H54 (cell line): ENCODE measurements around the gene TFR2.

Experiments
- DNase-seq: peaks from one replicate; pipeline ENCODE4 v3.0.0; 2011; ENCODE audit warnings: low spot score, mixed read lengths; ENCODE audit not compliant: insufficient read length
- FAIRE-seq: peaks from 3 replicates; lab custom pipeline; 2011; peaks lifted over from hg19 to GRCh38; lab: Jason Lieb, UNC
- POLR2A ChIP-seq: IDR thresholded peaks from 2 replicates; pipeline ENCODE4 v1.6.1; 2011; ENCODE audit warnings: low read depth, mild to moderate bottlenecking, low read length

TFR2 gene

DNA sequence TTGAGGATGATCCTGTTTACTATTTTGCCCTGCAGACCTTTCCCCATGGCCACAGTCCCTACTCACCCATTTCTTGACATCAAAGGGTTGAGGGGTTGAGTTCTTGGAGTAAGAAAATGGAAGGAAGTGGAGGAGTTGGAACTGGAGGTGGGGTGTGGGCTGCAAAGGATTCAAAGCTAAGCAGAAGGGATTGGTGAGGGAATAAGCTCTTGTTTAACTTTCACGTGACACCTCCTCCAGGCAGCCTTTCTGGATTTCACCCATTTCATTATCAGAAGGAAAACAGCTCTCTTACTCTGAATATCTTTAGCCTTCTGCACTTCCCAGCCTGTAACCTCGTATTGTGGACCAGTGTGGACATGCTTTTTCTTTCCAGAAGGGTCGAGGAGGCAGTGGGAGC is 15.3 kb downstream of the TFR2 start:
- TF ChIP-seq POLR2A, result no peak
- DNase-seq (no peak), FAIRE-seq (no peak)

DNA sequence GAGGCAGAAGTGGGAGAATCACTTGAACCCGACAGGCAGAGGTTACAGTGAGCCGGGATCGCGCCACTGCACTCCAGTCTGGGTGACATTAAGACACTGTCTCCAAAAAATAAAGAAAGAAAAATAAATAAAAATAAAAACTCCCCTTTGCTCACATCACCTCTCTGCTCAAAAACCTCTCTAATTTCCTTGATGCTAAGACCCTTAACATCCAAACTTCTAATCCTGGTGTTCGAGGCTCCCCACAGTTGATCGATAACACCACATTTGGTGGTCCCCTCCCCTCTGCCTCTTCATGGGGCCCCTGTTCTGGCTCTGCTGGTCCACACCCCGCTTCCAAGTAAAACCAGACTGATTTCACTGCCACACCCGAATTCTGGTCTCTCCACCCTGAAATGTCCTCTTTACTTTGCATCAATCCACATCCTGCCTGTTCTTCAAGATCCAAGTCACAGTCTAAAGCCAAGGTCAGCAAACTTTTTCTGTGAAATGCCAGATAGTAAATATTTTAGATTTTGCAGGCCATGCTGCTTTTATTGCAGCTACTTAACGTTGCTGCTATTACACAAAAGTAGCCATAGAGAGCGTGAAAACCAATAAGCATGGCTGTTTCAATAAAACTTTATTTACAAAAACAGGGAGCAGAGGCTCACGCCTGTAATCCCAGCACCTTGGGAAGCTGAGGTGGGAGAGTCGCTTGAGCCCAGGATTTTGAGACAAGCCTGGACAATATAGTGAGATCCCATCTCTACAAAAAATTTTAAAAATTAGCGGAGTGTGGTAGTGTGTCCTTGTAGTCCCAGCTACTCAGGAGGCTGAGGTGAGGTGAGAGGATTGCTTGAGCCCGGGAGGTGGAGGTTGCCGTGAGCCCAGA is 17.2 kb downstream of the TFR2 start:
- FAIRE-seq (no peak), DNase-seq (no peak)
- TF ChIP-seq POLR2A, result no peak

DNA sequence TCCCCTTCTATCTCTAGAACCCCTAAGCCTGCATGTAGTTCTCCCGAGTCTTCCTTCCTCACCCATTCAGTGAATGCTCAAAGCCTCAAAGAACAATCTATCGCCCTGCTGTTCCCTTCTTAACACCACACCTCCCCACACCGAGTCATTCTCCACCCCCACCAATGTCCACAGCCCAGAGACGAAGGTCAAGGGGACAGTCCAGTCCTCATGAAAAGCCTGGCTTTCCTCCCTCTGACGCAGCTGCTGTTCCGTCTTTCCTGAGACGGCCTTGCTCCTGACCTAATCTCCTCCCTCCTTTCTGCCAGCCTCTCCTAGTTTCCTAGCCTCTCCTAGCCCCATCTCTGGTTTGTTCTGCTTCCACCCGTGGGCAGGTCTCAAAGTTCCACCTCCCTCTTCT is 19.8 kb downstream of the TFR2 start:
- TF ChIP-seq POLR2A, result no peak
- no peak for DNase-seq
- no peak for FAIRE-seq

DNA sequence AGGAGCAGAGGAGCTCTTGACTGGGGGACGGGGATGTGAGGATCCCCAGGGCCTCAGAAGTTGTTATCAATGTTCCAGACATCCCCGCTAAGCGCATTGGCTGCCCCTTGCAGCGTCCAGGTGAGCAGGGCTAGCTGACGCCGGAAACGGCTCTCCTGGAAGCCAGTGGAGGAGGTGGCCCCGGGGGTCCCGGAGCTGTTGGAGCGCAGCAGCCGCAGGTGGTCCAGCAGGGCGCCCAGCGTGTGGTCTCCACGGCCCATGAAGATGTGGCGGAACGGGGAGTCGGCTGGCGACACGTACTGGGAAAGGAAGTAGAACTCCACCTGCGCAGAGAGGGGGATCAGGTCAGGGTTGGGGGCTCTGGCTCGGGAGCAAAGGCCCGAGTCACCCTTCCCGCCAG is 20.5 kb downstream of the TFR2 start:
- FAIRE-seq (no peak), DNase-seq (no peak)
- no peak for TF ChIP-seq POLR2A

DNA sequence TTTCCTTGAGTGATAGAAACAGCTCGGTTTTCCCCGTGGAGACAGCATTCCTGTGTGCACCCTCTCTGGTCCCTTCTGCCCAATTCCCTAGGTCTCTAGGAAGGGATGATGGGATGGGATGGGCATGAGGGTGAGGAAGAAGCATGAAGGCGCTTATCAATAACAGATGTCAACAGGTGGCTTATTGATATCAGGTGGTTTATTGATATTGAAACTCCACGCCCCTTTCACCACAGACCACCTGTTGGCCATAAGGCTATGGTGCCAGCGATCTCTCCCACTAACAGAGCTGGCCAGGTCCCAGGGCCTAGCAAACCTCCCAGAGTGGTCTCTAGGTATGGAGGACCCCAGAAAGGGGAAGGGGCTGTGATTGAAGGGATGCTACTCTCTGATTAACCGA is 21.1 kb downstream of the TFR2 start:
- FAIRE-seq, result no peak
- DNase-seq, result no peak
- no peak for TF ChIP-seq POLR2A

DNA sequence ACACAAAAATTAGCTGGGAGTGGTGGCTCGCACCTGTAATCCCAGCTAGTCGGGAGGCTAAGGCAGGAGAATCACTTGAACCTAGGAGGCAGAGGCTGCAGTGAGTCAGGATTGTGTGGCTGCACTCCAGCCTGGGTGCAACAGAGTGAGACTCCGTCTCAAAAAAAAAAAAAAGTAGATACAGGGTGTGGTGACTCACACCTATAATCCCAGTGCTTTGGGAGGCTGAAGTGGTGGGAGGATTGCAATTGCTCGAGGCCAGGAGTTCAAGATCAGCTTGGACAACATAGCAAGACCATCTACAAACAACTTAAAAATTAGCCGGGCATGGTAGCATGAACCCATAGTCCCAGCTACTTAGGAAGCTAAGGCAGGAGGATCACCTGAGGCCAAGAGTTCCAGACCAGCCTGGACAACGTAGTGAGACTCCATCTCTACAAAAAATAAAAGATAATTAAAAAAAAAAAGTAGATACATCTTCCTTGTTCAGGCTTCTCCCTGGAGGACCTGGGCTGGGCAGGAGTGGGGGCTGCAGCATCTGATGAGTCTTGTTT is 27.0 kb downstream of the TFR2 start:
- no peak for FAIRE-seq
- TF ChIP-seq POLR2A, result no peak
- no peak for DNase-seq

DNA sequence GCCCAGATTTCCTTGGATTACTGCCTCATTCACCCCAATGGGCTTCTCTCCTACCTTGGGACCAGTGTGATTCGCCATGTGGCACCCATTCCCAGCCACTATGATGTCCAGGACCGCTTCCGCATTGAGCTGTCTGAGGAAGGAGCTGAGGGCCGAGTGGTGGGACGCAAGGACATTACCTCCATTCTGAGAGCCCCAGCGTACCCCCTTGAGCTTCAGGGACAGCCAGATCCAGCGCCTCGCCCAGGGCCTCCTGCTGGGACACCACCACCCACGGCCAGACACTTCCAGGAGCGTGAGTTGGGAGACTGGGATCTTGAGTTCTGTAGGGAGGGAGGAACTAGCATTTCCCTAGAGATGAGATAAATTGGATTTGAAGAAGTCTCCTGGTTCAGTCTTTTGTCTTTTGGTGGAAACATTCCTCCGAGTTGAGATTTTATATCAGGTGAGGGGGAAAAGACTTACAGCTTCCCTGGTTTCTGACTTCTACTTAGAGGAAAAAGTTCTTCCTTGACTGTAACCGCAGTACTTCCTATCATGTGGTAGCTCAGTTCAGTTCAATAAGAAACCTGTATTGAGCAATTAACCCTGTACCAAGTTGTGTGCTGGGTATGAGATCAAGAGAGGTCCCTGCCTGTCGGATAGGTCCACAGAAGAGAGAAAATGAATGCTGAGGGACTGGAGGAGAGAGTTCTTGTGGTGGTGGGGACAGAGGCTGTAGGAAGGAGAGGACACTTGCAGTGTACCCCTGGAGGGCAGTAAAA is 27.8 kb downstream of the TFR2 start:
- TF ChIP-seq POLR2A, result no peak
- FAIRE-seq, result no peak
- DNase-seq, result no peak

DNA sequence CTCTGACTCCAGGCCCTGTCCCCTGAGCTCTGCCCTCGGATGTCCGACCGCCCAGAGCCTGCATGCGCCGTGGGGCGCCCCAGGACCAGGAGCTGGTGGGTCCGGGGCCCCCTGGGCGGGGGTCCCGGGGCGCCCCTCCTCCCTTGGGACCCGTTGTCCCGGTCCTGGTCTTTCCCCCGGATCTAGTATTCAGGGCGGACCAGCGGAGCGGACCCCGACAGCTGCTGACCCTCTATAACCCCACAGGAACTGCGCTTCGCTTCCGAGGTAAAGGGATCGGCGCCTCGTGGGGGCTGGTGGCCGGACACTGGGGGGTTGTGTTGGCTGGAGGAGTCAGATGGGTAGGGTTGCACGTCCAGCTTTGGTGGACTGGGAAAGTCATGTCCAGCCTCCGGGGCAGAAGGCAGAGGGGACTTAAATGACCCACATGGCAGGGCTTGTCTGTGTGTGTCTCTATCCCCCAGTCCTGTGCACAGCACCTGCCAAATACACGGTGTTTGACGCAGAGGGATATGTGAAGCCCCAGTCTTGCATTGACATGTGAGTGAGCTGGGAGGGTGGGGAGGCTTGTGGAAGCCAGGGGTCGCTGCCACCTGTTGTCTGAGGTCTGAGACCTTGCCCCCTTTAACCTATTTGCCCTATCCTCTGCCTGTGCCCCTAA is 28.5 kb downstream of the TFR2 start:
- FAIRE-seq (no peak), DNase-seq (no peak)
- TF ChIP-seq POLR2A, result no peak

DNA sequence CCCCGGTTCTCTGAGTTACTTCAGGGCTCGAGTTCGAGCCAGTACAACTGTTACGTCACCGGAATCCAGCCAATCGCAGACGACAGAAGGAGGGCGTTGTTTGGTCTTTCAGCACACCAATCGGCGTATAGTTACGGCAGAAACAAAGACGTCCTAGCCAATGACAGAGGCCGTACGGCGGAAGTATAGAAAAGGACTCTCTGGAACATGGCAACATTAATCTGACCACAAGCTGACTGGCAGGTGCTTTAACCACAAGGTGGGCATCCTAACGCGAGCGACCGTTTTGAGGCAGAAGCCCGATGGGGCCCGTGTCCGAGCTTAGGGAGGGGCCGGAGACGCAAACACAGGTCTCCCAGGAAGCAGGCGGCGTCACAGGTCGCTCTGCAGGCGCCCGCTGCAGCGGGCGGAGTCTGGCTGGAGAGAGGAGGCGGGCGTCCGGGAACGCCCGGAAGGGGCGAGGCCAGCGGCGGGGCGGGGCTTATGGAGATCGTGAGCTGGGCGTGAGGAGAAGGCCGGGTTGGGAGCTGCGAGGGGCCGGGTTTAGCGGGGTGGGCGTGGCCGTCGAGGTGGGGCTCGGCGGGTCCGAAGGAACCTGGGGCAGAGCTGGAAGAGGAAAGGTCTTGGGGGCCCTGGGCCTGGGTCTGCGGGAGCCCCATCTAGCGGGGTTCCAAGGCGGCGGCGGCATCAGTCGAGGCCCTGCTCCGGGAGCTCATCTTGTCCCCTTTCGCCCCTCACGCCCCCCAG is 29.2 kb downstream of the TFR2 start, which contains the start of gene MOSPD3:
Gene MOSPD3 (plus strand): TSS at position 558 of the 747 bp plus-strand sequence. CDS start 252 bp downstream, outside the sequence.
- FAIRE-seq (peak; percentile 84), DNase-seq (peak; percentile 97)
- peak; percentile 3; the same call in 1 of the 2 replicates for TF ChIP-seq POLR2A

DNA sequence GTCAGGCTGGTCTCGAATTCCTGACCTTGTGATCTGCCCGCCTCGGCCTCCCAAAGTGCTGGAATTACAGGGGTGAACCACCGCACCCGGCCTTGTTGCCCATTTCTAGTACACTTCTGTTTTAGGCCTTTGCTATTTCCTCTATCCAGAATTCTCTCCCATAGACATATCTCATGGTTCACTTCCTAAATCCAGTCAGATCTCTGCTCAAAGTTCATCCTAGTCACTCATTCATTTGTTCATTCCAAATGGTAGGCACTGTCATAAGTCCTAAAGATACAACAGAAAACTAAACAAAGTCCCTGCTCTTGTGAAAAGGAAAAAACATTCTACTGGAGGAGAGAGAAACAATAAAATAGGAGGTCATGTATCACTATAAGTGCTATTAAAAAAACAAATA is 31.4 kb downstream of the TFR2 start:
- TF ChIP-seq POLR2A, result no peak
- FAIRE-seq, result no peak

DNA sequence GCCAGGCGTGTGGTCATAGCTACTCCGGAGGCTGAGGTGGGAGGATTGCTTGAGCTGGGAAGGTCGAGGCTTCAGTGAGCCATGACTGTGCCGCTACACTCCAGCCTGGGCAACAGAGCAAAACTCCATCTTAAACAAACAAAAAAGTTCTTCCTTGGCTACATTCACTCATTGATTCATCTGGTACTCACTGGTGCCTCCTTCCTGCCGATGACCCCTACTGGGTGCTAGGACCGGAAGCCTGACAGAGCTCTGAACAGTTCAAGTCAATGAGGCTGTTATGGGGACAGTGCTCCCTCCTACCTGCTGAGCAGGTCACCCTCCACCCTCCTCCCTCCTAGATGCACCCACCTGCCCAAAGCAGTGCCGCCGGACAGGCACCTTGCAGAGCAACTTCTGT is 34.2 kb downstream of the TFR2 start:
- peak; percentile 71 for DNase-seq
- no peak for FAIRE-seq
- TF ChIP-seq POLR2A, result no peak

More for the DNA sequence above, 31.4 kb downstream of the TFR2 start:
- DNase-seq, result no peak

DNA sequence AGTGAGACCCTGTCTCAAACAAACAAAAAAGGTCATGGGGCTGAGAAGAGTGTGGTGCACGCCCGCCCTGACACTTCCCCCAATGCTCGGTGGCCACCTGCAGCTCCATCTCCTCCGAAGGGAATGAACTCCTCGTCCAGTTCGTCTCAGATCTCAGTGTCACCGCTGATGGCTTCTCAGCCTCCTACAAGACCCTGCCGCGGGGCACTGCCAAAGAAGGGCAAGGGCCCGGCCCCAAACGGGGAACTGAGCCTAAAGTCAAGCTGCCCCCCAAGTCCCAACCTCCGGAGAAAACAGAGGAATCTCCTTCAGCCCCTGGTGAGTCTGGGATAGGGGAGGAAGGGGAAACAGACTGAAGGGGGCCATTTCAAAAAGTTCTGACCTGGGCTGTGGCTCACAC is 35.0 kb downstream of the TFR2 start:
- FAIRE-seq, result no peak
- no peak for DNase-seq
- no peak for TF ChIP-seq POLR2A
